Spleen (tissue), 7 donors: ENCODE measurements around the gene ERC2.

Source experiments
- CTCF ChIP-seq, 11 experiments: fragments of 200-600 bp in 7 of 11; fragments of 450-650 bp in 4 of 11; sonication (generic) in 4 of 11; IDR thresholded peaks in 8 of 11; conservative IDR thresholded peaks in 3 of 11; 1 replicate in 7 of 11; 2 replicates in 4 of 11; pipeline versions ENCODE4 v1.4.0 to v1.8.0; 2016 to 2021; ENCODE audit warnings: antibody characterized with exemption in 11 of 11, inconsistent platforms in 4 of 11, mild to moderate bottlenecking in 1 of 11
- POLR2AphosphoS5 ChIP-seq, 3 donors: sonication (generic); formaldehyde crosslinking; IDR thresholded peaks; one replicate each; pipeline ENCODE4 v1.5.1; 2017; ENCODE audit warnings: antibody characterized with exemption in 3 of 3
- donor health status: DM: no; HTN: no; CAD: no; lungs with moderate emphysema.
- donor health status: DM: no; HTN: no; CAD: no.
- donor health status: DM: no; HTN: no; CAD: no.

DNA sequence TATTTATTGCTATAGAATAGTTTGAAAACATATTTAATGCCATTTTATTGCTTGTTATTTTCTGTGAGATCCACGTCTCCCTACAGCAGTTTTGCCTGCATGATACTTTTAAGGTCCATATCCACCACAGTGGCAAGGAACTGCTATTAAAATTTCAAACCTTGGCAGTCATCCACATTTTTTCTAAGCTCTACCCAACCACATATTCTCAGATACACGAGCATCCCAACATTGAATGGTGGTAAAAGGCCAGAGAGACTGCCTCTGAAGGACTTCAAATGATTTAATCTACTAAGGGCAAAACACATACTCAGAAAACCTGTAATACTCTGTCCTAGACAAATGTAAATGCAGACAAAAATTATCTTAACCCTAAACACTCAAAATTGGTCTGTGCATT, 173.1 kb downstream of the ERC2 start:
- no peak for TF ChIP-seq POLR2AphosphoS5 (IDR thresholded peaks at IDR 0.05)
- TF ChIP-seq CTCF (IDR thresholded peaks at IDR 0.05 in 8 of 11, conservative IDR thresholded peaks at IDR 0.05 in 3 of 11): no peak
